K562 (cell line): ENCODE results near the gene XPC. TPM values are rescaled to one million over a fixed set of nuclear protein-coding genes. Genes with fewer than 3 reads are reported as not detected.

ENCODE experiments used
- ATF7 ChIP-seq: fragments of 450-650 bp; IDR thresholded peaks from 2 replicates; pipeline ENCODE4 v1.7.1; 2014; ENCODE audit warnings: mild to moderate bottlenecking, moderate library complexity
- BRD4 ChIP-seq: fragments of 200-600 bp; sonication (generic); IDR thresholded peaks from 2 replicates; pipeline ENCODE4 v1.6.1; 2017; ENCODE audit warnings: inconsistent platforms
- CBFB ChIP-seq: sonication (generic); formaldehyde crosslinking; IDR thresholded peaks from 2 replicates; pipeline ENCODE4 v1.4.0; 2020; ENCODE audit warnings: mild to moderate bottlenecking, missing genetic modification reagents
- ELF2 ChIP-seq: fragments of 250-450 bp; sonication (Bioruptor Pico); IDR thresholded peaks from 2 replicates; pipeline ENCODE4 v1.5.0; 2021; ENCODE audit warnings: mild to moderate bottlenecking
- HDAC1 ChIP-seq, 2 experiments: fragments of 450-650 bp; IDR thresholded peaks; 2 replicates each; pipeline ENCODE4 v1.6.1; 2016 to 2017; ENCODE audit warnings: inconsistent platforms in 1 of 2, mild to moderate bottlenecking in 1 of 2, moderate library complexity in 1 of 2
- PTRF ChIP-seq: fragments of 450-650 bp; IDR thresholded peaks from 2 replicates; pipeline ENCODE4 v1.6.1; 2016; ENCODE audit warnings: mild to moderate bottlenecking, missing genetic modification characterization, missing compliant biosample characterization
- SMAD4 ChIP-seq: fragments of 250-450 bp; sonication (Bioruptor Pico); conservative IDR thresholded peaks from 2 replicates; pipeline ENCODE4 v1.8.0; 2021; ENCODE audit warnings: inconsistent platforms, mild to moderate bottlenecking, moderate library complexity
- SMARCA4 ChIP-seq: fragments of 450-650 bp; IDR thresholded peaks from 2 replicates; pipeline ENCODE4 v1.6.1; 2016
- TEAD4 ChIP-seq, 2 experiments: sonication (generic) in 1 of 2; formaldehyde crosslinking in 1 of 2; IDR thresholded peaks; 2 replicates each; pipeline versions ENCODE4 v1.6.1 to v1.8.0; 2012 to 2022; ENCODE audit warnings: borderline replicate concordance in 1 of 2, inconsistent platforms in 1 of 2, low read length in 1 of 2, mild to moderate bottlenecking in 1 of 2, missing genetic modification reagents in 1 of 2
- TOE1 ChIP-seq, 2 experiments: fragments of 450-650 bp in 1 of 2; sonication (generic) in 1 of 2; formaldehyde crosslinking in 1 of 2; IDR thresholded peaks; 2 replicates each; pipeline versions ENCODE4 v1.7.1 to v1.8.0; 2016 to 2022; ENCODE audit warnings: borderline replicate concordance in 2 of 2, mild to moderate bottlenecking in 2 of 2, antibody characterized with exemption in 1 of 2, inconsistent platforms in 1 of 2, low read depth in 1 of 2, missing genetic modification reagents in 1 of 2, moderate library complexity in 1 of 2
- ZNF121 ChIP-seq: sonication (generic); formaldehyde crosslinking; conservative IDR thresholded peaks from 2 replicates; pipeline ENCODE4 v1.8.0; 2022; ENCODE audit warnings: missing genetic modification reagents
- ZNF133 ChIP-seq: fragments of 250-450 bp; sonication (Bioruptor Pico); IDR thresholded peaks from 2 replicates; pipeline ENCODE4 v1.4.0; 2020; ENCODE audit warnings: mild to moderate bottlenecking
- ZNF445 ChIP-seq: fragments of 250-450 bp; sonication (Bioruptor Pico); IDR thresholded peaks from 2 replicates; pipeline ENCODE4 v1.4.0; 2020; ENCODE audit warnings: low read depth, mild to moderate bottlenecking, moderate library complexity
- ZNF77 ChIP-seq: fragments of 250-450 bp; sonication (Bioruptor Pico); IDR thresholded peaks from 2 replicates; pipeline ENCODE4 v1.5.0; 2020
- polyA plus RNA-seq, 8 experiments: library from polyadenylated mRNA; depleted of rRNA in 4 of 8; stranded (reverse) in 5 of 8; unstranded in 3 of 8; fragments of >200 nt; fragmentation: Nextera tagmentation in 2 of 8; fragmentation: Illumina TruSeq in 1 of 8; extraction: Ambion mirVana in 2 of 8; extraction: Trizol in 1 of 8; gene quantifications; 2 replicates each; pipeline versions ENCODE4 v1.2.1 to v1.2.3, GENCODE V29; 2011 to 2014; ENCODE audit warnings: inconsistent platforms in 1 of 8, missing spikeins in 1 of 8
- total RNA-seq, 7 experiments: library from RNA; depleted of rRNA in 6 of 7; stranded (reverse); fragments of >200 nt in 6 of 7; fragmentation: Illumina TruSeq in 2 of 7; extraction: Trizol in 2 of 7; gene quantifications; 2 replicates each; pipeline versions ENCODE4 v1.2.1 to v1.2.3, GENCODE V29; 2011 to 2021; ENCODE audit warnings: low replicate concordance in 1 of 7
- TF ChIP-seq, protein P1 (sequence below): sonication (generic); formaldehyde crosslinking; IDR thresholded peaks from 2 replicates; pipeline ENCODE4 v1.8.0; 2022; ENCODE audit warnings: missing genetic modification reagents, mild to moderate bottlenecking, moderate library complexity, borderline replicate concordance
- TF ChIP-seq, protein P2 (sequence below): sonication (generic); formaldehyde crosslinking; IDR thresholded peaks from 2 replicates; pipeline ENCODE4 v1.8.0; 2022; ENCODE audit warnings: missing genetic modification reagents, mild to moderate bottlenecking, borderline replicate concordance
- TF ChIP-seq, protein P3 (sequence below): fragments of 150-350 bp; conservative IDR thresholded peaks from 2 replicates; pipeline ENCODE4 v1.6.1; 2014; ENCODE audit warnings: low read length
- TF ChIP-seq, protein P4 (sequence below): fragments of 450-650 bp; formaldehyde crosslinking; IDR thresholded peaks from 2 replicates; pipeline ENCODE4 v1.4.0; 2022; ENCODE audit warnings: missing genetic modification characterization

XPC gene
- total and polyA plus RNA-seq, 9 of the 15 experiments (the other 6 are each of a cell fraction or from before 2014, with no cell fraction given) = 3.8 to 54.7 (median 41.3) TPM

DNA sequence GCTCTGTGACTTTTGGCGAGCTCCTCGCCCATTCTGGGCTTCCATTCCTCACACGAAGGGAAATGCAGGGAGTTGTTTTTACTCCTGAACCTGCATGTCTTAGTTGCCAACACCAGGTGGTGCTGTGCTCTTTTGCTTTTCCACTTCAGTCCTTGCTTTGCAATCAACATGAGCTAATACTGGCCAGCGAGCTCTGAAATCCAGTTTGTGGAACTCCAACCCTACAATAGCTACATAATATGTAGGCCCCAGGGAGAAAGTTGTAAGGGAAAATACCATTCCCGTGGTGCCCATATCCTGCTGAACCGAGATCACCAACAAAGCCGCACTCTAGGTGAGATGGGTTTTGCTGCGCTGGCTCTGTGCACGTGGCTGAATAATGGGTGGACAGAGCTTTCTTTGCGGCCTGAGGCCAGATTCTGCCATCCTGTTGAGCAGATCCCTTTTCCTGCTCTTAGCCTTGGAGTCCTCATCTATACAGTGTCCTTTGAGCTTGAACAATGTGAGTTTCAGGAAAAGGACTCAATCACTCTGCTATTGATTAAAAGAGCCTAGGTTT is 25.2 kb upstream of the XPC start (continued):
- TF ChIP-seq, protein P1, sequence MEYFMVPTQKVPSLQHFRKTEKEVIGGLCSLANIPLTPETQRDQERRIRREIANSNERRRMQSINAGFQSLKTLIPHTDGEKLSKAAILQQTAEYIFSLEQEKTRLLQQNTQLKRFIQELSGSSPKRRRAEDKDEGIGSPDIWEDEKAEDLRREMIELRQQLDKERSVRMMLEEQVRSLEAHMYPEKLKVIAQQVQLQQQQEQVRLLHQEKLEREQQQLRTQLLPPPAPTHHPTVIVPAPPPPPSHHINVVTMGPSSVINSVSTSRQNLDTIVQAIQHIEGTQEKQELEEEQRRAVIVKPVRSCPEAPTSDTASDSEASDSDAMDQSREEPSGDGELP (CRISPR knock-in tag) = peak; percentile 45
- TF ChIP-seq ZNF445 = no peak
- peak; percentile 16; the same call in 1 of the 2 replicates for TF ChIP-seq TEAD4 (IDR thresholded peaks at IDR 0.05; ENCODE audit: low read length)
- TF ChIP-seq TEAD4 (CRISPR knock-in tag; IDR thresholded peaks at IDR 0.05; ENCODE audit: borderline replicate concordance) = no peak
- no peak; the same call in 1 of the 2 replicates for TF ChIP-seq SMARCA4
- TF ChIP-seq, protein P2, sequence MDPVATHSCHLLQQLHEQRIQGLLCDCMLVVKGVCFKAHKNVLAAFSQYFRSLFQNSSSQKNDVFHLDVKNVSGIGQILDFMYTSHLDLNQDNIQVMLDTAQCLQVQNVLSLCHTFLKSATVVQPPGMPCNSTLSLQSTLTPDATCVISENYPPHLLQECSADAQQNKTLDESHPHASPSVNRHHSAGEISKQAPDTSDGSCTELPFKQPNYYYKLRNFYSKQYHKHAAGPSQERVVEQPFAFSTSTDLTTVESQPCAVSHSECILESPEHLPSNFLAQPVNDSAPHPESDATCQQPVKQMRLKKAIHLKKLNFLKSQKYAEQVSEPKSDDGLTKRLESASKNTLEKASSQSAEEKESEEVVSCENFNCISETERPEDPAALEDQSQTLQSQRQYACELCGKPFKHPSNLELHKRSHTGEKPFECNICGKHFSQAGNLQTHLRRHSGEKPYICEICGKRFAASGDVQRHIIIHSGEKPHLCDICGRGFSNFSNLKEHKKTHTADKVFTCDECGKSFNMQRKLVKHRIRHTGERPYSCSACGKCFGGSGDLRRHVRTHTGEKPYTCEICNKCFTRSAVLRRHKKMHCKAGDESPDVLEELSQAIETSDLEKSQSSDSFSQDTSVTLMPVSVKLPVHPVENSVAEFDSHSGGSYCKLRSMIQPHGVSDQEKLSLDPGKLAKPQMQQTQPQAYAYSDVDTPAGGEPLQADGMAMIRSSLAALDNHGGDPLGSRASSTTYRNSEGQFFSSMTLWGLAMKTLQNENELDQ (CRISPR knock-in tag) = no peak; the same call in 1 of the 2 replicates
- no peak for TF ChIP-seq ZNF133 (CRISPR knock-in tag)
- TF ChIP-seq BRD4 = 0 out of 2 replicates have a peak, but pooled peaks have one; percentile 48
- peak; percentile 36; the same call in 1 of the 2 replicates for TF ChIP-seq TOE1 (IDR thresholded peaks at IDR 0.05; ENCODE audit: borderline replicate concordance)
- no peak for TF ChIP-seq TOE1 (CRISPR knock-in tag; IDR thresholded peaks at IDR 0.05; ENCODE audit: borderline replicate concordance, low read depth)
- TF ChIP-seq, protein P3, sequence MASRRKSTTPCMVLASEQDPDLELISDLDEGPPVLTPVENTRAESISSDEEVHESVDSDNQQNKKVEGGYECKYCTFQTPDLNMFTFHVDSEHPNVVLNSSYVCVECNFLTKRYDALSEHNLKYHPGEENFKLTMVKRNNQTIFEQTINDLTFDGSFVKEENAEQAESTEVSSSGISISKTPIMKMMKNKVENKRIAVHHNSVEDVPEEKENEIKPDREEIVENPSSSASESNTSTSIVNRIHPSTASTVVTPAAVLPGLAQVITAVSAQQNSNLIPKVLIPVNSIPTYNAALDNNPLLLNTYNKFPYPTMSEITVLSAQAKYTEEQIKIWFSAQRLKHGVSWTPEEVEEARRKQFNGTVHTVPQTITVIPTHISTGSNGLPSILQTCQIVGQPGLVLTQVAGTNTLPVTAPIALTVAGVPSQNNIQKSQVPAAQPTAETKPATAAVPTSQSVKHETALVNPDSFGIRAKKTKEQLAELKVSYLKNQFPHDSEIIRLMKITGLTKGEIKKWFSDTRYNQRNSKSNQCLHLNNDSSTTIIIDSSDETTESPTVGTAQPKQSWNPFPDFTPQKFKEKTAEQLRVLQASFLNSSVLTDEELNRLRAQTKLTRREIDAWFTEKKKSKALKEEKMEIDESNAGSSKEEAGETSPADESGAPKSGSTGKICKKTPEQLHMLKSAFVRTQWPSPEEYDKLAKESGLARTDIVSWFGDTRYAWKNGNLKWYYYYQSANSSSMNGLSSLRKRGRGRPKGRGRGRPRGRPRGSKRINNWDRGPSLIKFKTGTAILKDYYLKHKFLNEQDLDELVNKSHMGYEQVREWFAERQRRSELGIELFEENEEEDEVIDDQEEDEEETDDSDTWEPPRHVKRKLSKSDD = no peak
- peak; percentile 78 for TF ChIP-seq ATF7
- no peak; the same call in 1 of the 2 replicates for TF ChIP-seq ELF2
- TF ChIP-seq HDAC1 (IDR thresholded peaks at IDR 0.05) = 0 out of 4 replicates have a peak, but pooled peaks of 1 of the 2 experiments have one; percentile 37
- no peak for TF ChIP-seq ZNF77 (CRISPR knock-in tag)
- no peak for TF ChIP-seq PTRF (tag)
- TF ChIP-seq ZNF121 (CRISPR knock-in tag) = no peak
- TF ChIP-seq CBFB (CRISPR knock-in tag) = no peak
- peak; percentile 94 for TF ChIP-seq SMAD4 (CRISPR knock-in tag)
- TF ChIP-seq, protein P4, sequence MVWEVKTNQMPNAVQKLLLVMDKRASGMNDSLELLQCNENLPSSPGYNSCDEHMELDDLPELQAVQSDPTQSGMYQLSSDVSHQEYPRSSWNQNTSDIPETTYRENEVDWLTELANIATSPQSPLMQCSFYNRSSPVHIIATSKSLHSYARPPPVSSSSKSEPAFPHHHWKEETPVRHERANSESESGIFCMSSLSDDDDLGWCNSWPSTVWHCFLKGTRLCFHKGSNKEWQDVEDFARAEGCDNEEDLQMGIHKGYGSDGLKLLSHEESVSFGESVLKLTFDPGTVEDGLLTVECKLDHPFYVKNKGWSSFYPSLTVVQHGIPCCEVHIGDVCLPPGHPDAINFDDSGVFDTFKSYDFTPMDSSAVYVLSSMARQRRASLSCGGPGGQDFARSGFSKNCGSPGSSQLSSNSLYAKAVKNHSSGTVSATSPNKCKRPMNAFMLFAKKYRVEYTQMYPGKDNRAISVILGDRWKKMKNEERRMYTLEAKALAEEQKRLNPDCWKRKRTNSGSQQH (CRISPR knock-in tag) = no peak
